ENCODE measurements around the gene GDF9. TPM values are rescaled to one million over a fixed set of nuclear protein-coding genes. Genes with fewer than 3 reads are reported as not detected.

GDF9 gene
- total RNA-seq, 2 donors from 2014 or later: 0.70 to 0.94 TPM

DNA sequence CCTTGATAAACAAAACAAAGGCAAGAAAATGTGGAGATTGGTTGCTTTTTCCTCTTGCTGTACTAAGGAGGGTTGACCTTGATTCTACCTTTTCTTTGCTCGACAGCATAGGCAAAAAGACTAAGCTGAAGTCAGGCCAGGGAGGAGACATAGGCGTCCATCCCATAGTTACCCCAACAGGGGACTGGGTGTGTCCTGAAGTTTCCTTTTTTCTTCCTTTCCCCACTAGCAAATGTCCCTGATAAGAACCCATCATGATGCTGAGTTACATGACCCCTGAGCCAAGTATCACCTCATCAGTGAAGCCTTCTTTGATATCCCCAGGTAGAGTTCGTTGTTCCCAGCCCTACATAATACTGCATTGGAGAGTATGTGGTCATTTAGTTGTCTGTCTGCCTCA lies 26.0 kb downstream of the GDF9 start:
- H3K4me1 Mint-ChIP-seq: no peaks in the 10 kb centered on the region

DNA sequence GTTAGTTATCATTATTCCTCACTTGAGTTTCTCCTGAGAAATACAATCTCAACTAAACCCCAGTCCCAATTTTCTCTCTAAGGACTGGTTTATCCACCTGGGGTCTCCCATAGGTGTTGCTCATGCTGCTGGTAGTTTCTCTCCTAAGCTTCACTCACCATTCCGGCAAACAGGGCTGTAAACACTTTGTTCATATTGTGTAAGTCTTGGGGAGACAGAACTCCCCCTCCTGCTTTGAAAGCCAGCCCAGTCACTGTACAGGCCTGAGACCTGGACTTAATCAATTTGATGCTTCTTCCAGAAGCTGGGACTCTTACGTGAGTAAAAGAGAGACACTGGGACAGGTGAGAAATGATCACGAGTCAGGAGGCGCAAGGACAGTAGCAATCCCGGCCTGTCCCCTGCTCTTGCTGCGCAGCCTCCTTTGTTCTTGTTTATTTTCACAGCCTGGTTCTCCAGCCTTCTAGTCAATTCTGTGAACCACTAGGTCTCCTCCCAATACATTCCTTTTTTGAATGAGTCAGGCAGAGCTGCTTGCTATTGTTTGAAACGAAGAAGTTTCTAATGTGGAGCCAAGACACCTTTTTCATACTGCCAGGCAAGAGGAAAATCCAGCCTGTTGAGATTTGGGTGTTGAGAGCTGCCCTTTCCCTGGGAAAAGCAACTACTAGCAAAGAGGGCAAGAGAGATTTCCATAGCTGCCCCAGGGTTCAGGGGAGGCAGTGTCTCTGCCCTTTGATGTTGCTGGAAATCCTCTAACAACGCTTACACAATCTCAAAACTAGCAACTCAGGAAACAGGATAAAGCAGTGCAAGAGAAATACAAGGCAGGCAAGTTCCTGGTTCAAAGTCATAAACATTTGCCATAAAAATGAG lies 26.6 kb downstream of the GDF9 start:
- H3K4me1 Mint-ChIP-seq: no peaks in the 10 kb centered on the region
- DNase-seq: no peak
- H3K4me3 Mint-ChIP-seq: no peak overlapping the region
- H3K27me3 Mint-ChIP-seq: no peaks in the 10 kb centered on the region
- H3K36me3 Mint-ChIP-seq (ENCODE audit: low read depth): no peaks in the 10 kb centered on the region
- no peak overlapping the region for H3K27ac Mint-ChIP-seq
- H3K9me3 ChIP-seq (ENCODE audit: control insufficient read depth, low read length, poor library complexity, severe bottlenecking): no peaks in the 10 kb centered on the region
- no peak for ATAC-seq

More for the DNA sequence above, 26.0 kb downstream of the GDF9 start:
- H3K27me3 Mint-ChIP-seq: no peaks in the 10 kb centered on the region
- H3K27ac Mint-ChIP-seq: no peak overlapping the region
- H3K36me3 Mint-ChIP-seq (ENCODE audit: low read depth): no peaks in the 10 kb centered on the region
- no peak overlapping the region for H3K4me3 Mint-ChIP-seq
- no peak for ATAC-seq
- H3K9me3 ChIP-seq (ENCODE audit: control insufficient read depth, low read length, poor library complexity, severe bottlenecking): no peaks in the 10 kb centered on the region
- no peak for DNase-seq

DNA sequence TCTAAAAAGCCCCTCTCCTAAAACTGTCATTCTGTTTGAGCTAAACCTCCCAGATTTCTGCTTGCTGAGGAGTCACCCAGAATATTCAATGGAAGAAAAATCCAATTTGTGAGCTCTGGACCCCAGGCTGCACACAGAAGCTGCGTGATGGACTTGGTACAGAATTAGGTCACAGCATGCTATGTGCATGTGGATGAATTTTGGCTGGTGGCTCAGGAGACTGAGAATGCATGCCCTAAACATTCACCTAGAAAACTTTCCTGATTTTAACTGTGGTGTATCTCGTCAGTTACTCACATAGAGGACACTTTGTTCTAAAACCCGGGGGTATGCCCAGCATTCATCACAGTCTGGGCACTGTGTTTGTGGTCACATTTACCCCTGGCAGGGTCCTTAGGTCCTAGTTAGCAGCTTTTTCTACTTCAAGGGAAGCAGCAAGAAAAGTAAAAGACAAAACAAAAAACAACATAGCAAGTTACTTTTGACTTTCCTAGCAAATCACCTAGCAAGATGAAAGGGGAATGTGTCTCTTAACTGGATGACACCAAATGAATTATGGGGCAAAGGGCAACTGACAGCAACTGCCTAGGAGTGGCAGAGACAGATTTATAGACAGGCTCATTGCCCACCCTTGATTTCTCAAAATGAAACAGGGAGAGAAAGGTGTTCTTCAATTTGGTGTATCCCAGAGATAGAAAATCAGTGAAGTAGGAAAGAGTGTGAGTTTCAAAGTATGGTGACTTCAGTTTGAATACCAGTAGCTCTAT lies 27.6 kb downstream of the GDF9 start:
- Mint-ChIP-seq H3K36me3 (ENCODE audit: low read depth) (no peaks in the 10 kb centered on the region), H3K4me1 (no peaks in the 10 kb centered on the region), H3K27ac (no peak overlapping the region), H3K4me3 (no peak overlapping the region), H3K27me3 (peaks cover 6% of the 10 kb centered on the region)
- no peaks in the 10 kb centered on the region for H3K9me3 ChIP-seq (ENCODE audit: control insufficient read depth, low read length, poor library complexity, severe bottlenecking)
- no peak for ATAC-seq
- DNase-seq: no peak

DNA sequence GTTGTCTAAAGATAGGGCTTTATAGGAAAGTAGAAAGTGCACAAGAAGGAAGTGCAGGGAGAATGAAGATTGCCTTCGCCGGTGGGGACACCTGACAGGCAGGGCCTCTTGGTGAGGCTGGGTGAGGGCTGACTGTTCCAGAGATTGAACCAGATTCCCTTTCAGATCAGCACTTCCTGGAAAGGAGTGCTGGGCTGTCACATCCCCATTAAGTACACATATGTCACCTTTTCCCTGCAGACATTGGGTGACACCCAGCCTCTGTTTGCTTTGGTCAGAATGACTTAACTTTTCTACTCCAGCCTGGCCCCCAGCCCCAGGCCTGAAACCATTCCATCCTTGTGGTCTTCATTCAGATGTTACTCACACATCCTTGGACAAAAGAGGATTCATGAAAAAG lies 28.4 kb downstream of the GDF9 start:
- no peak overlapping the region for H3K27ac Mint-ChIP-seq
- H3K4me3 Mint-ChIP-seq: no peak overlapping the region
- no peaks in the 10 kb centered on the region for H3K36me3 Mint-ChIP-seq (ENCODE audit: low read depth)
- no peaks in the 10 kb centered on the region for H3K4me1 Mint-ChIP-seq
- ATAC-seq: no peak
- no peak for DNase-seq
- peaks cover 8% of the 10 kb centered on the region for H3K27me3 Mint-ChIP-seq
- no peaks in the 10 kb centered on the region for H3K9me3 ChIP-seq (ENCODE audit: control insufficient read depth, low read length, poor library complexity, severe bottlenecking)

DNA sequence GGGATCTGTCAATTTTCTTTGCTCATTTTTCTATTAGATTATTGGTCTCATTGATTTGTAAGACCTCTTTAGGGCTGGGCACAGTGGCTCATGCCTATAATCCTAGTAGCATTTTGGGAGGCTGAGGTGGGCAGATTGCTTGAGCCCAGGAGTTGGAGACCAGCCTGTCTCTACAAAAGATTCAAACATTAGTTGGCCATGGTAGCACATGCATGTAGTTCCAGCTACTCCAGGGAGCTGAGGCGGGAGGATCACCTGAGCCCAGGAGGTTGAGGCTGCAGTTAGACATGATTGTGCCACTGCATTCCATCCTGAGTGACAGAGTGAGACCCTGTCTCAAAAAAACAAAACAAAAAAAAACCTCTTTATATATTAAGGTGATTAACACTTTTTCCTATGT lies 29.4 kb downstream of the GDF9 start:
- no peak overlapping the region for H3K27ac Mint-ChIP-seq

DNA sequence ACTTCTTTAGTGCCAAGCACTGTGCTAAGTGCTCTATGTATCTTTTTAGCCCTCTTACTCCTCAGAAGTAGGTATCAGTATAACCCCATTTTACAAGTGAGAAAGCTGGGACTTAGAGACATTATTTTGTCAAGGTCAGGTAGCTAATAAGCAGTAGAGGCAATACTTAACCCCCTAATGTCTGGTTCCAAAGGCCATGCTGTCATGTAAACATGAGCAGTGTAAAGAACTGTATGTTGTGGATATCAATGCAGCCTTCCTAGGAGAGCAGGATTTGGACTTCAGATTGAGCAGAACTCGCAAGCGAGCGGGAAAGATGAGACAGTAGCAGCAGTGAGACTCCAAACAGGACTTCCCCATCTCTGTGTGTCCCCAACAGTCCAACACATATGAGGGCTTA lies 32.2 kb downstream of the GDF9 start:
- ATAC-seq: no peak
- Mint-ChIP-seq H3K27me3 (peaks cover 27% of the 10 kb centered on the region), H3K27ac (no peak overlapping the region), H3K4me3 (no peak overlapping the region), H3K4me1 (peaks cover 10% of the 10 kb centered on the region), H3K36me3 (ENCODE audit: low read depth) (no peaks in the 10 kb centered on the region)
- no peaks in the 10 kb centered on the region for H3K9me3 ChIP-seq (ENCODE audit: control insufficient read depth, low read length, poor library complexity, severe bottlenecking)
- DNase-seq: no peak

More for the DNA sequence above, 29.4 kb downstream of the GDF9 start:
- no peaks in the 10 kb centered on the region for H3K9me3 ChIP-seq (ENCODE audit: control insufficient read depth, low read length, poor library complexity, severe bottlenecking)
- H3K27me3 Mint-ChIP-seq: peaks cover 11% of the 10 kb centered on the region
- DNase-seq (no peak), ATAC-seq (no peak)
- H3K36me3 Mint-ChIP-seq (ENCODE audit: low read depth): no peaks in the 10 kb centered on the region
- H3K4me1 Mint-ChIP-seq: no peaks in the 10 kb centered on the region
- no peak overlapping the region for H3K4me3 Mint-ChIP-seq

DNA sequence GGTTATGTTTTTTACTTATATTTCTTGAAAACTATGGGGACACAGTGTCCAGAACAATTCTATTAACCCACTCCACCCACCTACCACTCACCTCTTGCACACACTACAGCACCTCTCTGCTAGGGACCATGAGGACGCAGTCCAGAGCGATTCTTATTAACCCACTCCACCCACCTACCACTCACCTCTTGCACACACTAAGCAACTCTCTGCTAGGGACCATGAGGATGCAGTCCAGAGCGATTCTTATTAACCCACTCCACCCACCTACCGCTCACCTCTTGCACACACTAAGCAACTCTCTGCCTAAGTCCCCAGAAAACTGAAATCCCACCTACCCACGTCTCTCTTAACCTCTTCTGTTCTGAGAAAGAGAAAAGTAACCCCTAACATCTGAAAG lies 33.7 kb downstream of the GDF9 start:
- ATAC-seq (no peak), DNase-seq (no peak)
- Mint-ChIP-seq H3K4me3 (no peak overlapping the region), H3K27ac (no peak overlapping the region), H3K36me3 (ENCODE audit: low read depth) (no peaks in the 10 kb centered on the region), H3K27me3 (peaks cover 34% of the 10 kb centered on the region), H3K4me1 (peaks cover 10% of the 10 kb centered on the region)
- no peaks in the 10 kb centered on the region for H3K9me3 ChIP-seq (ENCODE audit: control insufficient read depth, low read length, poor library complexity, severe bottlenecking)

DNA sequence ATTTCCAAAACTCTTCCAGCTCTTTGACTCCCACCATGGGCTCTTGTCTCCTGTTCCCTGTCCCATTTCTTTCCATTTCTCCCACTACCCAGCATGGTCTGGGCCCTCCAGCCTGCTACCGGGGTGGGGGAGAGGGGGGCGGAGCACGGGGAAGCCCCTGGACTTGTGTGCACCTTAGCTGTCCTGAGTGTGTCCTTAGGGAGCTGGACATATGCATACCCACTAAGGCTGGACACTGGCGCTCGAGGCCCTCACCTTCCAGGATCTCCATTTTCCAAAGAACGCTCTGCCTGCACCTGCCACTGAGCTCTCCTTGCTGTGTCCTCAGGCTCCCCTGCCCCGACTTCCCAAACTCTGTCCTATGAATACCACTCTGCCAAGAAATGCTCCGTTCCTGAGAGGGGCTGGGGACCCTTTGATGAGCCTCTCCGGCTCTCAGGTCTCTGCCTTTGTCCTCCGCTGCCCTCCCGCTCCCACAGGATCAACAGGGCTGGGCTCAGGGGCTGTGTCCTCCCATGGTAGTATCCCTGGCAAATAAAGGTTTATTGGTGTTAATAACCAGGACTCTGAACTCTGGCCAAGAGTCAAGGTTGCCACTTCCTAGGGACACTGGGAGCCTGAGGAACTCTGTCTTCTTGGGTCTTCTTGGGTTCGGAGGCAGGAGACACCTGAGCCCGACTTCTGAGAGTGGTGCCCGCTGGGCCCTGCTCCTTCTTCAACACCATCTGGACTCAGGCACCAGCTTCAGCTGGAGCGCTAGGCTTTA lies 35.0 kb downstream of the GDF9 start:
- Mint-ChIP-seq H3K27me3 (peaks cover 48% of the 10 kb centered on the region), H3K4me3 (peak overlapping the region; percentile 86), H3K27ac (no peak overlapping the region), H3K4me1 (peaks cover 10% of the 10 kb centered on the region), H3K36me3 (ENCODE audit: low read depth) (peaks cover 4% of the 10 kb centered on the region)
- ATAC-seq (no peak), DNase-seq (no peak)
- no peaks in the 10 kb centered on the region for H3K9me3 ChIP-seq (ENCODE audit: control insufficient read depth, low read length, poor library complexity, severe bottlenecking)

DNA sequence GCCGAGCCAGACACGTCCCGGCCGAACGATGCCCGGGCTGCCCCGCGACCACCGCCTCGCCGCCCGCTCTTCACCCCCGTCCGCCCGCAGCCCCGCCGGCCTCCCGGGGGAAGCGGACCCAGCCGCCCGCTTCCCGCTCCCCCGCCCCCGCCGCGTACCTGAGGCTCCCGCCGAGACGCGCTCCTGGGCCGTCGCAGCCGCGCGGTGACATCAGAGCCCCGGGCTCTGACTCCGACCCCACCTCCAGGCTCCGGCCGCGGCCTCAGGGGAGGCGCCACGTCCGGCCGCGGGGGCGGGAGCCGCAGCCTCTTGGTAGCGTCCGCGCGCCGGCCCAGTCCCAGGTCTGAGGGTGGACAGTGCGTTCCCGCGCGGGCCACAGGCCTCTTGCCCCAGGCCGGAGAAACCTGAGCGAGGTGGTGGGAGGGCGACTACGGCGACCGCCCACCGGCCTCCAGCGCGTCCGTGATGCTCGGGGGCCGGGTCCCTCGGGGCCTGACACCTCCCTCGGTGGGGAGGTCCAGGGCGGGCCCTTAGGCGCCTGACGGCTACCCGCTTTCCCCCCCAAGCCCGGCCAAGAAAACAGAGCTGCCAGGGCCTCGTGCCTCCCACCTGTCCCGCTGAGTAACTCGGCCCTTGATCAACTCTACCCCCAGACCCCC lies 35.7 kb downstream of the GDF9 start, which contains the start of gene SHROOM1:
Gene SHROOM1 (minus strand): TSS at position 212 of the 659 bp plus-strand sequence. CDS start 4,507 bp downstream, outside the sequence.
- H3K27me3 Mint-ChIP-seq: peaks cover 53% of the 10 kb centered on the region
- H3K27ac Mint-ChIP-seq: no peak within 1 kb of the TSS
- H3K9me3 ChIP-seq (ENCODE audit: control insufficient read depth, low read length, poor library complexity, severe bottlenecking): no peaks in the 10 kb centered on the region
- peaks cover 14% of the 10 kb centered on the region for H3K4me1 Mint-ChIP-seq
- ATAC-seq: peak; percentile 32
- H3K36me3 Mint-ChIP-seq (ENCODE audit: low read depth): peaks cover 4% of the 10 kb centered on the region
- no peak for DNase-seq
- peak within 1 kb of the TSS; percentile 89 for H3K4me3 Mint-ChIP-seq

DNA sequence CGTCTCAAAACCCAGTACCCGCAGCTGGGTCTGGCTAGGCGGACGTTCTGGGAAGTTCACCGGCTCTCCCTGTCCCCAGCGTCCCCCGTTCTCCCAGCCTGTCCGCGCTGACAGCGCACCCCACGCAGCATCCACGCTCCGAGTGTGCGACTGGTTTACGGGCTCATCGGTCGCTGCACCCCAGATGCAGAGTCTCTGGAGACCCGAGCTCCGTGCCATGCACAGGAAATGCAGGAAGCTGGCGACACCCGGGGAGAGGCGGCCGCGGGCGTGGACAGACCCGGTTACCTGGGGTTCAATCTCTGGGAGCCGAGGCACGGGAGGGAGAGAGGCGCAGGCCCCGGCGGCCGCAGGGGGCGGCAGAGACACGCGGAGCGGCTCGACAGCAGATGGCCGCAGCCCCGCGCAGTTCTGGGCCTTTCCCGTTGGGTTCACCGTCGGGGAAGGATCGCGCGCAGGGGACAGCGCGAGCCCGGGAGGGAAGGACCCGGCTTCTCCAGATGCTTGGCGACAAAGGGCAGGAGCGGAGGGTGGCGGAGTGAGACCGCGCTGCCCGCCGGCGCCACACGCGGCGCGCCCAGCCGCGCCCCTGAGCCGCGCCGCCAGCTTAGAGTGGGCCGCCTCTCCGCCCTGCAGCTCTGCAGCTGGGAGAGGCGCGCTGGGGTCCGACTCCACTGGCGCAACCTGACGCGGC lies 36.4 kb downstream of the GDF9 start:
- Mint-ChIP-seq H3K4me3 (peak overlapping the region; percentile 89), H3K36me3 (ENCODE audit: low read depth) (peaks cover 4% of the 10 kb centered on the region), H3K27me3 (peaks cover 53% of the 10 kb centered on the region), H3K27ac (no peak overlapping the region), H3K4me1 (peaks cover 16% of the 10 kb centered on the region)
- DNase-seq (peak; percentile 55 to 65 (median 61)), ATAC-seq (peak; percentile 93)
- H3K9me3 ChIP-seq (ENCODE audit: control insufficient read depth, low read length, poor library complexity, severe bottlenecking): no peaks in the 10 kb centered on the region

DNA sequence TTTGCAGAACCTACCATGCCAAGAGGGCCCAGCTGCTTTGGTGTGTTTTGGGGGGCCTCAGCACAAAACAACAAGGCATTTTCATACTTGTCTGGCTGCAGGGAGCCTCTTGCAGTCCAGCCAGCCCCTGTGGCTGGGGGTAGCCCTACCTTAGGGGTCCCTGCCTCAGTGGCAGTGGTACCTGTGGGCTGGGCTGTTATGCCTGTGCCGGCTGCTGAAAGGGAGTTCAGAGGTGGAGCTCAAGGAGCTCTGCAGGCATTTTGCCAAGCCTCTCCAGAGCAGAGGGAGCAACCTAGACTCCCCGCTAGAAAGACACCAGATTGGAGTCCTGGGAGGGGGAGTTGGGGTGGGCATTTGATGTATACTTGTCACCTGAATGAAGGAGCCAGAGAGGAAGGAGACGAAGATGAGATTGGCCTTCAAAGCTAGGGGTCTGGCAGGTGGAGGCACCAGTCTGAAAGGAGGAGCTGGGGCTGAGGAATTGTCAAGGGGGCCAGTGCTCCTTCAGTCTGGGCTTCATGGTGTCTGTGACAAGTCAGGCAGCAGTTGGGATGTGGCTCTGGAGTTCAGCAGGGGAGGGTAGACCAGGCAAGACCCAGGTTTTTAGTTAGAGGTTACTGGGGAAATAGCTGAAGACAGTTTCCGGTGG lies 37.3 kb downstream of the GDF9 start:
- Mint-ChIP-seq H3K4me3 (peak overlapping the region; percentile 89), H3K36me3 (ENCODE audit: low read depth) (peaks cover 4% of the 10 kb centered on the region), H3K27ac (no peak overlapping the region), H3K4me1 (peaks cover 16% of the 10 kb centered on the region), H3K27me3 (peaks cover 49% of the 10 kb centered on the region)
- DNase-seq: no peak
- no peaks in the 10 kb centered on the region for H3K9me3 ChIP-seq (ENCODE audit: control insufficient read depth, low read length, poor library complexity, severe bottlenecking)
- ATAC-seq: no peak
